HG03139 (cell line): ENCODE data around the gene SERPINB2.

Experiments
- ATAC-seq: cut with Tn5 transposase; IDR thresholded peaks from one replicate; pipeline ENCODE4 v1.9.1; 2021; ENCODE audit not compliant: unreplicated experiment

Gene SERPINB2, protein sequence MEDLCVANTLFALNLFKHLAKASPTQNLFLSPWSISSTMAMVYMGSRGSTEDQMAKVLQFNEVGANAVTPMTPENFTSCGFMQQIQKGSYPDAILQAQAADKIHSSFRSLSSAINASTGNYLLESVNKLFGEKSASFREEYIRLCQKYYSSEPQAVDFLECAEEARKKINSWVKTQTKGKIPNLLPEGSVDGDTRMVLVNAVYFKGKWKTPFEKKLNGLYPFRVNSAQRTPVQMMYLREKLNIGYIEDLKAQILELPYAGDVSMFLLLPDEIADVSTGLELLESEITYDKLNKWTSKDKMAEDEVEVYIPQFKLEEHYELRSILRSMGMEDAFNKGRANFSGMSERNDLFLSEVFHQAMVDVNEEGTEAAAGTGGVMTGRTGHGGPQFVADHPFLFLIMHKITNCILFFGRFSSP

GRCh38 chr18:63887424-63887823, at the start of gene SERPINB2:
TSS of gene SERPINB2 (plus strand) at chr18:63887705. CDS start at chr18:63891445, 3,740 bp downstream.
- no peak for ATAC-seq

GRCh38 chr18:63843008-63843407, 44.5 kb upstream of the SERPINB2 start:
- no peak for ATAC-seq

DNA sequence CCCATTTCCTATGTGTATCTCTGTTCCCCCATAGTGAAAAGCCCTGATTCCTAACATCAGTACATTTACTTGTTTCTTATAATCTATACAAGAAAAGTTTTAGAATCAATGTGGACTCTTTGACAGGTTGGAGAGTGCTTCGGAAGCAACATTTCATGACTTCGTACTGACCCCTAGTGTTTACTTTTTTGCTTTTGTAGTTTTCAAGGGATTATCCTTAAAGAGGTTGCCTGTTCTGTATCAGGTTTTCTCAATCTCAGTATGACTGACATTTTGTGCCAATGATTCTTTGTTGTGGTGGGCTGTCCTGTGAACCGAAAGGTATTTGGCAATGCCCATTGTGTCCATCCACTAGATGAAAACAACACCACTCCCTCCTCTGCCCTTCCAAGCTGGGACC, 43.3 kb upstream of the SERPINB2 start:
- peak; percentile 72 for ATAC-seq

DNA sequence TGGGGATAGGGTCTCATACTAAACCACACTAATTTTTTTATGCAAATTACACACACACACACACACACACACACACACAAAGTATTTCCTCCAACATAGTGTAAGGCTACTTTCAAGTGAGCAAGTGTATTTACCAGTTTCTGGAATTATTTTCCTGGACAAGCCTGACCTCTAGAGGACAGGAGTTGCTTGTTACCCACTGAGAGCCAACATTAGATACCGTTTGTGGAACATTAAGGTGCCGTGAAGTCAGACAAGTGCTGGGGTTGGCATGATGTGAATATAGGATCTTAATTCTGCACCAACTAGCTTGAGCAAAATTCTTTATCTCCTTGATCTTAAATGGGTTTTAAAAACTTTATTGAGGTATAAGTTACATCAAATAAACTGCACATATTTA, 39.3 kb upstream of the SERPINB2 start:
- no peak for ATAC-seq

DNA sequence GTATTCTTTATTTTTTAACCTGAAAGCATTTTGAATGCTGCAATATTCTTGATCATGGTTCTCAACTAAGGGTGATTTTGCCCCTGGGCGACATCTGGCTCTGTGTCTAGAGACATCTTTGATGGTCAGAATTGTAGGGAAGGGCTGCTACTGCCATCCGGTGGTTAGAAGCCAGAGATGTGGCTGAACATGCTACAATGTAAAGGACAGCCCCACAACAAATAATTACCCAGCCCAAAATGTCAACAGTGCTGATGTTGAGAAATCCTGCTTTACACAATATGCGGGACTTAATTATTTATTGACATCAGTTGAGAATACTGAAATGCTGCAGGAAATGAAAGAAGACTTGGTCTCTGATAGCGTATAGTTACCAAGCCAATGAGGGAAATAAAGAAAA, 37.5 kb upstream of the SERPINB2 start:
- no peak for ATAC-seq

DNA sequence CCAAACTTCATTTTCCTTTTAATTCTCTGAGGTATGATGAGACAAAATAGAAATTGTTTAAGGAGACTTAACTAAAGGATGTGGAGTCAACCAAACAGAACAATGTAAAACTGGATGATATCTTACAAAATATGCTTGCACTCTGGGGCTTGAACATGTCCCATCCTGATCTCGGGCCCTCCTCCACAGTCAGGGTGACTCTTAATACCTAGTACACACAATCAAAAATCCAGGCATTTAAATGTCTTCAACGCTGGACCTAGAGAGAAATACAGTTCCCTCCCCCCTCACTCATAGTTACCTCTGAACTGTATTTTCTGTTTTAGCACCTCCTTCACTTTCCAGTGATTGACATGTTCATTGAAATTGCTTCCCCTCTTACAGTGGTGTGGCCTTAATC, 36.9 kb upstream of the SERPINB2 start:
- ATAC-seq: no peak

DNA sequence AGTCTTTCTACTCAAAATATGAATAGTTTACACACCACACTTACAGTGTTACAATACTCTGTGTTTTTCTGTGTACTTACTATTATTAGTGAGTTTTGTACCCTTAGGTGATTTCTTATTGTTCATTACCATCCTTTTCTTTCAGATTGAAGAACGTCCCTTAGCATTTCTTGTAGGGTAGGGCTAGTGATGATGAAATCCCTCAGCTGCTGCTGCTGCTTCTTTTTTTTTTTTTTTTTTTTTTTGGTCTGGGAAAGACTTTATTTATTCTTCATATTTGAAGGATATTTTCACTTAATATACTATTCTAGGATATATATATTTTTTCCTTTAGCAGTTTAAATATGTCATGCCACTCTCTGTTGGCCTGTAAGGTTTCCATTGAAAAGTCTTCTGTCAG, 29.0 kb upstream of the SERPINB2 start:
- no peak for ATAC-seq

DNA sequence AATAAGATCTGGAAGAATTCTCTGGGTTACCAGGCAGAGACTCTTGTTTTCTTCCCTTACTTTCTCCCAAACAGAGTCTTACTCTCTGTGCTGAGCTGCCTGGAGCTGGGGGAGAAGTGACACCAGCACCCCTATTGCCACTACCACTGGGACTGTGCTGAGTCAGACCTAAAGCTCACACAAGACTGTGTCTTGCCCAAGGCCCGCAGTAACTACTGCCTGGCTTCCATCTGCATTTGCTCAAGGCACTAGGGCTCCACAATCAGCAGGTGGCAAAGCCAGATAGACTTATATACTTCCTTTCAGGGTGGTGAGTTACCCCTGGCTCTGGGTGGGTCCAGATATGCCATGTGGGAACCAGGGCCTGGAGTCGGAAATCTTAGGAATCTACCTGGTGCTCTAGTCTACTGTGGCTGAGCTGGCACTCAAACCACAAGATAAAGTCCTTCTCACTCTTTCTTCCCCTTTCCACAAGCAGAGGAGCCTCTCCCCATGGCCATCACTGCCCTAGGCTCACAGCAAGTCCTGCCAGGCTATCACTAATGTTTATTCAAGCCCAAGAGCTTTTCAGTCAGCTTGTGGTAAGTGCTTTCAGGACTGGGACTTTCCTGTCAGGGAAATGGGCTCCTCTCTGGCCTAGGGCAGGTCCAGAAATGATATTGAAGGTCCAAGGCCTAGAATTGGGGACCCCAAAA, 27.6 kb upstream of the SERPINB2 start:
- ATAC-seq: no peak

DNA sequence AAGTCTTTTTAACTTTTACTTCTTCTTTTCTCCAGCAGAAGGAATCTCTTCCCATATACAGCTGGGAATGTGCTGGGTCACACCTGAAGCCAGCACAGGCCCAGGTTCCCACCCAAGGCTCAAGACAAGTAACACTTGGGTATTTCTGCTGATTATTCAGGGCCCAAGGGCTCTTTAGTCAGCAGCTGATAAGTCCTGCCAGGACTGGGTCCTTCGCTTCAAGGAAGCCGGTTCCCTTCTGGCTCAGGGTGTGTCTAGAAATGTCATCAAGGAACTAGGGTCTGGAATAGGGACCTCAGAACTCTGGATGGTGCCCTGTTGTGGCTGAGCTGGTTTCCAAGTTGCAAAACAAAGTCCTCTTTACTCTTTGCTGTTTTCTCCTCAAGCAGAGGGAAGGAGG, 27.0 kb upstream of the SERPINB2 start:
- no peak for ATAC-seq

- ATAC-seq: no peak
These were observed 20.0 kb upstream of the SERPINB2 start for GRCh38 chr18:63867368-63868125.

GRCh38 chr18:63868546-63868945, 19.0 kb upstream of the SERPINB2 start:
- ATAC-seq: no peak

DNA sequence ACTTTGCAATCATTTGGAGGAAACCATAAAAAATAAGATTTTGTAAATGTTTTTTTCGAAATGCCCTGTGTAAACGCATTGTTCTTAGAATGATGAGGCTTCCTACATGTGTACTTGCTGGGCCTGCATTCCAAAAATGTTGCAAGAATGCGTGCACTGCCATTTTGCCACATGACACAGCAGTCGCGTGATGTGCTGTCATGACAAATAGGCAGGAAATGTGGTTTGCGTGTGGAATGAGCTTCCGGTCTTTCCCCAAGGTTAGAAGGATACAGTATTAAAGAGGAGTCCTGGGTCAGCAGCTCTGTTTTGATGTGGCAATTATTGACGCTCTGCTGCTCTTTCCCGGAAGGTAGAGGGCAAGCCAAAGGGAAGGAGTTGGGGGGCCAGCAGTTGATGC, 18.1 kb upstream of the SERPINB2 start:
- ATAC-seq: no peak

- ATAC-seq: no peak
These were observed 17.7 kb upstream of the SERPINB2 start for GRCh38 chr18:63869851-63870250.

DNA sequence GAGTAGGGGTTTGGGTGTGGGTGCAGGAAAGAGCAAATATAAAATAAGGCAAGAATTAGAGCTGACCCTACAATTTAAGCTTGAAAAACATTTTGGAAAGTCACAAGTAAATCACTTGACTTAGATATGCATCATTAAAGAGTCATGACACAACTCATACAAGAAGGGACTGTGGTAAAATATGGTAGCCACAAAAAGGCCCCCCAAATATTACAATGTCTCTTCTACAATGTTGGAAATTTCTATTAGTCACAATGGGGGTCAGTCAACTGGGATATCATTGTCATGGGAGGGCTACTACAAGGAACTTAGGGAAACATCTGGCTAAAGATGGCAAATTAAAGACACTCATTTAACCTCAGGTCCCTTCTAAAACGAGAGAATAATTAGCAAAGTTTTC, 15.7 kb upstream of the SERPINB2 start:
- ATAC-seq: no peak

GRCh38 chr18:63872586-63872985, 14.9 kb upstream of the SERPINB2 start:
- no peak for ATAC-seq

DNA sequence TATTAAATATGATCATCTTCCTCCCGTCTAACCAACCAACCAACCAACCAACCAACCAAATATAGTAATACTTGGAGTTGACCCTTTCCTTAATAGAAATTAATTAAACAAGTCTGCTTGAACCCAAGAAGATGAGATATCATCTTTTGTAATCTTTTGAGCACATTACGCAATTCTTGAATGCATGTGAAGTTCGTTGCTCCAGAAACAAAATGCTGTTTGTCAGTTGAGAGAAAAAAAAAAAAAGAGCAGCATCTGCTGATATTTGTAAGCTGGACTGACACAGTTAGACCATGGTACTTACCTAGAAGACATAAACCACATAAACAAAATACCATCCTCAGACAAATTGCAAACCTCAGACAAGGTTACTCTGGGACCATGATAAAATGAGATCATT, 9.2 kb upstream of the SERPINB2 start:
- ATAC-seq: no peak

GRCh38 chr18:63878925-63879324, 8.6 kb upstream of the SERPINB2 start:
- no peak for ATAC-seq

GRCh38 chr18:63879709-63880108, 7.8 kb upstream of the SERPINB2 start:
- no peak for ATAC-seq

DNA sequence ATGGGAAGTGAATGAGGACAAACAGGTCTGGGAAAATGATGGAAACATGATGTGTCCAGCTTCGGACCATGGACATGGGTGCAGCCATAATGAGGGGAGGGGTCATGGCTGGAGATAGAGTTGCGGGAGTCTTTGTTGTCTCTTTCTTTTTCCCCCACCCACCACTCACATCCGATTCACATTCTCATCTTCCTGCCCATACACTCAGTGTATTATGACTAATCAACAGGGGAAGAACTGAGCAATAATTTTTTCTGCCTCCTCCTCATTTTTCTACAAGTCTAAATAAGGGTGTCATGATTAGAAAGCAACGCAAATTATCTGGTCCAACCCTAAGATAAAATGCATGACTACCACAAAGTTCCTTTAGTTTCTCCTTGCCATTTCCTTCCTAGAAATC, 5.7 kb upstream of the SERPINB2 start:
- ATAC-seq: no peak

DNA sequence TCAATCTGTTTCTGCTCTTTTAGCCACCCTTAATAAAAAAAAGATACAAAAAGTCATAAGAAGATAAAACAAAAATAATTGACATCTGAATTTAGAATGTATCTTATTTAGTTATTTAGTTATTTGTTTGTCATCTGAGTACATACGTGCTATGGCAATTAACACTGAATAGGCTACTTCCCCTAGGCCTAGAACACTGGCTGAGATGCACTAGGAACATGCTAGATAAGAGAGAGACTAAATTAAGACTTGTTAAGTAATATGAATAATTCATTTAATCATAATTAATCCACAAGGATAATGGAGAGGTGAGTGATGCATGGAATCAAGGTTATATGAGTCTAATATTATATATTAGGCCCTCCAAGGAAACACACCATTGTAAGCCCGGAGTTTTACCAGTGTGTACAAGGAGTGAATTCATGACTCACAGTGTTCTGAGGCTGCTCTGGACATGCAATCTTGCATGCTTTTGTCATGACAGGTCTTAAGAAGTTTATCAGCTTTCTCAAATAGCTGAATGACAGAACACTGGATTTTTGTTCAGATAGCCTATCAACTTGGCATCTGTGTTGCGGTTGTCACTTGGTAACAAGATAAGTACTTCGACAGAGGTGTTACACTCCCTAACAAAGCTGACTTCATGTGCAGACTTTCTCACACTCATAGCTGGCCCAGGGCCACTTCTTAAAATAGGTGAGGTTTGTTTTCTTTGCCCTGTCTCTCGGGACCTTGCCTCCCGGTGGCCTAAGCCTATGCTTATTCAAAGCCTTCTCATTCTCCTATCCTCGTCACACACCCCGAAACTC, 5.0 kb upstream of the SERPINB2 start:
- no peak for ATAC-seq

GRCh38 chr18:63883617-63884016, 3.9 kb upstream of the SERPINB2 start:
- no peak for ATAC-seq
